Panc1 (cell line): ENCODE results near the gene C12orf43.

Experiments
- POLR2AphosphoS5 ChIP-seq: IDR thresholded peaks from 2 replicates; pipeline ENCODE4 v1.6.1; 2012; ENCODE audit warnings: mild to moderate bottlenecking, low read depth, low read length, moderate library complexity
- TCF7L2 ChIP-seq: IDR thresholded peaks from 2 replicates; pipeline ENCODE4 v1.6.1; 2011; ENCODE audit warnings: mild to moderate bottlenecking, low read depth, low read length, inconsistent platforms
- TF ChIP-seq, protein P1 (sequence below): fragments of 450-650 bp; IDR thresholded peaks from 2 replicates; pipeline ENCODE4 v1.5.1; 2017; ENCODE audit warnings: mild to moderate bottlenecking

DNA sequence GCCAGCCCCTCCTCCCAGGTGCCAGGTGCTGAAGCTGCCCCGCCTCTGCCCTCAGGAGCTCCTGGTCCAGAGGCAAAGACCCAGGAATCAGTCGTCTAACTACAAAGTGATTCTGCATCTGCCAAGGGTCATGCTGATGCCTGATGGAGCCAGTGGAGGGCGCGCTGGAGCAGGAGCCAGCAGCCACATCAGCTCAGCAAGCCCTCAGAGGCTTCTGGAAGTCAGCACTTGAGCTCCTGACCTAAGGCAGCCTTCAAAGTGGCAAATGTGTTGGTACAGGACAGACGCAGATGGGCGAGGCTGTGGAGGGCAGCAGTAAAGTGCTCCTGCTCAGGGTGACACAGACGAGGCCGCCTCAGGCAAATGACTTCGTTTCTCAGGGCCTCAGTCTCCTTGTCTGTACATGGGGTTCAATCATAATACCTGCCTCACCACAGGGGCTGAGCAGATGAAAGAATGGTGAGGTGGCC is 10.9 kb downstream of the C12orf43 start:
- TF ChIP-seq POLR2AphosphoS5 (no peak), TCF7L2 (no peak)
- TF ChIP-seq, protein P1, sequence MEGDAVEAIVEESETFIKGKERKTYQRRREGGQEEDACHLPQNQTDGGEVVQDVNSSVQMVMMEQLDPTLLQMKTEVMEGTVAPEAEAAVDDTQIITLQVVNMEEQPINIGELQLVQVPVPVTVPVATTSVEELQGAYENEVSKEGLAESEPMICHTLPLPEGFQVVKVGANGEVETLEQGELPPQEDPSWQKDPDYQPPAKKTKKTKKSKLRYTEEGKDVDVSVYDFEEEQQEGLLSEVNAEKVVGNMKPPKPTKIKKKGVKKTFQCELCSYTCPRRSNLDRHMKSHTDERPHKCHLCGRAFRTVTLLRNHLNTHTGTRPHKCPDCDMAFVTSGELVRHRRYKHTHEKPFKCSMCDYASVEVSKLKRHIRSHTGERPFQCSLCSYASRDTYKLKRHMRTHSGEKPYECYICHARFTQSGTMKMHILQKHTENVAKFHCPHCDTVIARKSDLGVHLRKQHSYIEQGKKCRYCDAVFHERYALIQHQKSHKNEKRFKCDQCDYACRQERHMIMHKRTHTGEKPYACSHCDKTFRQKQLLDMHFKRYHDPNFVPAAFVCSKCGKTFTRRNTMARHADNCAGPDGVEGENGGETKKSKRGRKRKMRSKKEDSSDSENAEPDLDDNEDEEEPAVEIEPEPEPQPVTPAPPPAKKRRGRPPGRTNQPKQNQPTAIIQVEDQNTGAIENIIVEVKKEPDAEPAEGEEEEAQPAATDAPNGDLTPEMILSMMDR: peak; percentile 90
